ENCODE results near the gene SLC24A3.

Gene SLC24A3

DNA sequence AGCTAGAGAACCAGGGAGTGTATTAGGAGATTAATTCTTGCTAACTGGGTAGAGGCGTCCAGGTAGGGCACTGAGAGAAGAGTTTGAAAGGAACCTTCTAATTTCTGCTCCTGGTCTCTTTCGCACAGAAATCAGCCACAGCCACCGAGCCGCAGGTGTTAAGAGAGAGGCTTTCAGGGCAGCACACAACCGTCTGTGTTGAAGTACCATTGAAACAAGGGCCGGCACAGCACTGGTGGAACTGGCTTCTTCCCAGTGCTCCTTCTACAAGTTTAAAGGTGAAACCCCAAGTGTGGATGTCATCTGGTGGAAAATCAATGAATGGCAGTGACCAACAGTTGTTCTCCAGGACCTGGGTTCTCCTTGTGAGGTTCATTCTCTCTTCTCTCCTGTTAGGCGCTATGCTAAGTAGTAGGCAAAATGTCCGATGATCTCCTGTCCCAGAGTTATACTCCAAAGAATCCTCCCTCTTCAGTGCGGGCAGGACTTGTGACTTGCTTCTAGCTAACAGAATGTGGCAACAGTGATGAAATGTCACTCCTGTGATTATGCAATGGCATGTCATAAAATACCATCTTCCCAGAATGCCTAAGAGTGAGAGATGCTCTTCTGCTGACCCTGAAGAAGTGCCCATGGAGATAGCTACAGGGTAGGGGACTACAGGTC, 530.7 kb downstream of the SLC24A3 start:
- Histone ChIP-seq H2BK15ac (replicated peaks; ENCODE audit: low read depth) (no peak overlapping the region), H3K4me3 (ENCODE audit: low read length) (no peak overlapping the region), H4K5ac (ENCODE audit: low read length) (no peak overlapping the region), H3K79me1 (ENCODE audit: low read length) (no peaks in the 10 kb centered on the region), H3K9ac (ENCODE audit: low read length) (no peak overlapping the region), H3K18ac (ENCODE audit: low read length) (no peak overlapping the region), H3K79me2 (ENCODE audit: control insufficient read depth, insufficient read depth, low read length) (no peaks in the 10 kb centered on the region), H3K27ac (ENCODE audit: low read depth, low read length) (no peak overlapping the region), H3K4me2 (ENCODE audit: low read length) (no peak overlapping the region), H4K8ac (ENCODE audit: low read depth, low read length) (no peak overlapping the region), H3K4ac (ENCODE audit: low read depth, low read length) (no peak overlapping the region), H3K36me3 (ENCODE audit: control insufficient read depth, insufficient read depth, low read length) (no peaks in the 10 kb centered on the region), H2BK5ac (ENCODE audit: low read length) (no peak overlapping the region), H3K4me1 (ENCODE audit: control insufficient read depth, low read depth, low read length) (peaks cover 3% of the 10 kb centered on the region), H2BK120ac (ENCODE audit: low read depth, low read length) (no peak overlapping the region), H3K56ac (ENCODE audit: low read length) (no peak overlapping the region), H3K27me3 (ENCODE audit: insufficient read depth, low read length, poor library complexity) (no peaks in the 10 kb centered on the region), H3K23ac (ENCODE audit: low read length) (no peak overlapping the region), H2AK5ac (ENCODE audit: low read length) (no peak overlapping the region)
- no CpG with 5 or more reads among the region's 9 CpGs for WGBS (ENCODE audit: extremely low coverage, insufficient coverage, low lambda C conversion rate)
- DNase-seq, result peak; percentile 14

DNA sequence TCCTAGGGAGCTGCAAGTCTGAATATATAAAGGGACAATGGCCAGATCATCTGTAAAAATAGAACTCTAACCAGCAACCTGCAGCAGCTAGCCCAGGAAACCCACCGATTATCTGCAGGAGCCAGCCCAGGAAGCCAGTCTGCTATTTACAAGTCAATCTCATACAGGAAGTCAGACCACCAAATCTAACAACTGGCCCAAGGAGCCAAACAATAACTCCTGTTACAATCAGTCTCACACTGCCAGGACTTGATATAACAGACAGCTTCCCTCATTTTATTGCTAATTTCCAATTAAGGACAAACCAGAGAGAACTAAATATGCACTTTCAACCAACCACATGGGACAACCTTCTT, 531.2 kb downstream of the SLC24A3 start:
- H3K27ac ChIP-seq (ENCODE audit: low read depth, low read length), result no peak overlapping the region
- H3K4ac ChIP-seq (ENCODE audit: low read depth, low read length), result no peak overlapping the region
- H3K56ac ChIP-seq (ENCODE audit: low read length), result no peak overlapping the region
- no peak overlapping the region for H3K23ac ChIP-seq (ENCODE audit: low read length)
- no peak overlapping the region for H3K9ac ChIP-seq (ENCODE audit: low read length)
- H3K36me3 ChIP-seq (ENCODE audit: control insufficient read depth, insufficient read depth, low read length), result no peaks in the 10 kb centered on the region
- no peak for DNase-seq
- H2AK5ac ChIP-seq (ENCODE audit: low read length), result no peak overlapping the region
- no peak overlapping the region for H3K4me2 ChIP-seq (ENCODE audit: low read length)
- no peak overlapping the region for H2BK5ac ChIP-seq (ENCODE audit: low read length)
- H3K79me2 ChIP-seq (ENCODE audit: control insufficient read depth, insufficient read depth, low read length), result no peaks in the 10 kb centered on the region
- H3K27me3 ChIP-seq (ENCODE audit: insufficient read depth, low read length, poor library complexity), result no peaks in the 10 kb centered on the region
- no peak overlapping the region for H2BK120ac ChIP-seq (ENCODE audit: low read depth, low read length)
- H3K79me1 ChIP-seq (ENCODE audit: low read length), result no peaks in the 10 kb centered on the region
- H3K4me3 ChIP-seq (ENCODE audit: low read length), result no peak overlapping the region
- no CpG with 5 or more reads among the region's 1 CpG for WGBS (ENCODE audit: extremely low coverage, insufficient coverage, low lambda C conversion rate)
- H4K8ac ChIP-seq (ENCODE audit: low read depth, low read length), result no peak overlapping the region
- H2BK15ac ChIP-seq (replicated peaks; ENCODE audit: low read depth), result no peak overlapping the region
- H3K18ac ChIP-seq (ENCODE audit: low read length), result no peak overlapping the region
- no peak overlapping the region for H4K5ac ChIP-seq (ENCODE audit: low read length)
- peaks cover 3% of the 10 kb centered on the region for H3K4me1 ChIP-seq (ENCODE audit: control insufficient read depth, low read depth, low read length)

DNA sequence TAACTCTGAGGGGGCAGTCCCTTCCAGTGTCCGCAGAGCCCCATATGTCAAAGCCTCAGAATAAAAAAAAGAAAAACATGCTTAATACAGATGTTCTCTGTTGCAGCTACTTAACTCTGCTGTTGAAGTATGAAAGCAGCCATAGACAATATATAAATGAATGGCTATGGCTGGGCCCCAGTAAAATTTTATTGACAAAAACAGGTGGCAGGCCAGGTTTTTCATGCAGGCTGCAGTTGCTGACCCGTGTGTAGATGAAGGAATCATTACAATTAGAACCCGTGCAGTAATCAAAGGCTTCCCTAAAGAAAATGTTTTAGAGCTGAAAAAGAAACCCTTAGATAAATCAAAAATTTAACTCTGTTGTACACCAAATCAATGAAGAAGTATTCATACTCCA, 532.7 kb downstream of the SLC24A3 start:
- Histone ChIP-seq H3K27ac (ENCODE audit: low read depth, low read length) (no peak overlapping the region), H3K4me3 (ENCODE audit: low read length) (no peak overlapping the region), H2BK120ac (ENCODE audit: low read depth, low read length) (no peak overlapping the region), H2BK5ac (ENCODE audit: low read length) (no peak overlapping the region), H3K79me1 (ENCODE audit: low read length) (no peaks in the 10 kb centered on the region), H2BK15ac (replicated peaks; ENCODE audit: low read depth) (no peak overlapping the region), H3K4me2 (ENCODE audit: low read length) (no peak overlapping the region), H2AK5ac (ENCODE audit: low read length) (no peak overlapping the region), H3K9ac (ENCODE audit: low read length) (no peak overlapping the region), H4K5ac (ENCODE audit: low read length) (no peak overlapping the region), H3K18ac (ENCODE audit: low read length) (no peak overlapping the region), H3K4me1 (ENCODE audit: control insufficient read depth, low read depth, low read length) (peaks cover 3% of the 10 kb centered on the region), H3K56ac (ENCODE audit: low read length) (no peak overlapping the region), H3K27me3 (ENCODE audit: insufficient read depth, low read length, poor library complexity) (no peaks in the 10 kb centered on the region), H3K4ac (ENCODE audit: low read depth, low read length) (no peak overlapping the region), H4K8ac (ENCODE audit: low read depth, low read length) (no peak overlapping the region), H3K36me3 (ENCODE audit: control insufficient read depth, insufficient read depth, low read length) (no peaks in the 10 kb centered on the region), H3K79me2 (ENCODE audit: control insufficient read depth, insufficient read depth, low read length) (no peaks in the 10 kb centered on the region), H3K23ac (ENCODE audit: low read length) (no peak overlapping the region)
- WGBS (ENCODE audit: extremely low coverage, insufficient coverage, low lambda C conversion rate), result no CpG with 5 or more reads among the region's 3 CpGs
- no peak for DNase-seq

DNA sequence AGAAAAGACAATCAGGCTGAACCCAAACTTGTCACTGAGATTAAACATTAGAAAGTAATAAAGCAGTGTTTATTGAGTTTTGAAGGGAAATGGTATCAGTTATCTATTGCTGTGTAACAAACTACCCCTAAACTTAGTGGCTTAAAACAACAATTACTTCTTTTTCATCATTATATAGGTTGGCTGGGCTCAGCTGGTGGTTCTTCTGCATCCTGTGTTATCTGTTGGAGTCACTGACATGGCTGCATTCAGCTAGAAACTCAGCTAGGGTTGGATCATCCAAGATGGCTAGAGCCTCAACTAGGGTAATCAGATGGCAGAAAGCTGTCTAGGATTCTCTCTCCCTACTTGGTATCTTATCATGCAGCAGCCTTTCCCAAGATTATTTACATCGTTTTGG, 533.1 kb downstream of the SLC24A3 start:
- Histone ChIP-seq H3K4me2 (ENCODE audit: low read length) (no peak overlapping the region), H4K8ac (ENCODE audit: low read depth, low read length) (no peak overlapping the region), H3K9ac (ENCODE audit: low read length) (no peak overlapping the region), H2AK5ac (ENCODE audit: low read length) (no peak overlapping the region), H4K5ac (ENCODE audit: low read length) (no peak overlapping the region), H3K27me3 (ENCODE audit: insufficient read depth, low read length, poor library complexity) (no peaks in the 10 kb centered on the region), H3K23ac (ENCODE audit: low read length) (no peak overlapping the region), H3K79me2 (ENCODE audit: control insufficient read depth, insufficient read depth, low read length) (no peaks in the 10 kb centered on the region), H3K4me3 (ENCODE audit: low read length) (no peak overlapping the region), H3K56ac (ENCODE audit: low read length) (no peak overlapping the region), H3K18ac (ENCODE audit: low read length) (no peak overlapping the region), H3K36me3 (ENCODE audit: control insufficient read depth, insufficient read depth, low read length) (no peaks in the 10 kb centered on the region), H3K4ac (ENCODE audit: low read depth, low read length) (no peak overlapping the region), H2BK5ac (ENCODE audit: low read length) (no peak overlapping the region), H2BK120ac (ENCODE audit: low read depth, low read length) (no peak overlapping the region), H3K79me1 (ENCODE audit: low read length) (no peaks in the 10 kb centered on the region), H2BK15ac (replicated peaks; ENCODE audit: low read depth) (no peak overlapping the region), H3K27ac (ENCODE audit: low read depth, low read length) (no peak overlapping the region), H3K4me1 (ENCODE audit: control insufficient read depth, low read depth, low read length) (peaks cover 3% of the 10 kb centered on the region)
- WGBS (ENCODE audit: extremely low coverage, insufficient coverage, low lambda C conversion rate), result no CpG with 5 or more reads among the region's 1 CpG
- no peak for DNase-seq

DNA sequence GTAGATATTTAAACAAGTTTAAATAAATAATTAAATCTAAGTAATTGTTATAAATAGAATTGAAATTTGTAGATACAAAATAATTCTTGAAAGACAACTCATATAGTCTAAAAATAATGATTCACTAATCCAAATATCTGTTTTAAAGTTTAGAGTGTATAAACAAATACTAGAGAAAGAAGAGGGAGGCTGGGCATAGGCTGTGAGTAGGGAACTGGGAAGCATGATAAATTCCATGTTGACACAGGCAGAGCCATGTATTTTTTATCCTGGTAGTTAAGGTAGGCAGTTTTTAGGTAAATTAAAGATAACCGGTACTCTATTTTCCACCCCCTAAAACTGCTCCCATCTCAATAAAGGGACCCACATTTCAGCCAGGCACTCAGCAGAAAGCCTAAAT, 534.0 kb downstream of the SLC24A3 start:
- H3K27me3 ChIP-seq (ENCODE audit: insufficient read depth, low read length, poor library complexity), result no peaks in the 10 kb centered on the region
- DNase-seq, result no peak
- peaks cover 3% of the 10 kb centered on the region for H3K4me1 ChIP-seq (ENCODE audit: control insufficient read depth, low read depth, low read length)
- no CpG with 5 or more reads among the region's 1 CpG for WGBS (ENCODE audit: extremely low coverage, insufficient coverage, low lambda C conversion rate)
- H3K79me1 ChIP-seq (ENCODE audit: low read length), result no peaks in the 10 kb centered on the region
- no peak overlapping the region for H2BK5ac ChIP-seq (ENCODE audit: low read length)
- H3K4me2 ChIP-seq (ENCODE audit: low read length), result no peak overlapping the region
- H3K4ac ChIP-seq (ENCODE audit: low read depth, low read length), result no peak overlapping the region
- no peak overlapping the region for H3K56ac ChIP-seq (ENCODE audit: low read length)
- no peak overlapping the region for H4K5ac ChIP-seq (ENCODE audit: low read length)
- no peak overlapping the region for H2AK5ac ChIP-seq (ENCODE audit: low read length)
- no peaks in the 10 kb centered on the region for H3K36me3 ChIP-seq (ENCODE audit: control insufficient read depth, insufficient read depth, low read length)
- no peak overlapping the region for H4K8ac ChIP-seq (ENCODE audit: low read depth, low read length)
- H3K18ac ChIP-seq (ENCODE audit: low read length), result no peak overlapping the region
- H3K4me3 ChIP-seq (ENCODE audit: low read length), result no peak overlapping the region
- H2BK120ac ChIP-seq (ENCODE audit: low read depth, low read length), result no peak overlapping the region
- no peak overlapping the region for H3K27ac ChIP-seq (ENCODE audit: low read depth, low read length)
- no peak overlapping the region for H3K23ac ChIP-seq (ENCODE audit: low read length)
- no peaks in the 10 kb centered on the region for H3K79me2 ChIP-seq (ENCODE audit: control insufficient read depth, insufficient read depth, low read length)
- no peak overlapping the region for H3K9ac ChIP-seq (ENCODE audit: low read length)
- no peak overlapping the region for H2BK15ac ChIP-seq (replicated peaks; ENCODE audit: low read depth)

DNA sequence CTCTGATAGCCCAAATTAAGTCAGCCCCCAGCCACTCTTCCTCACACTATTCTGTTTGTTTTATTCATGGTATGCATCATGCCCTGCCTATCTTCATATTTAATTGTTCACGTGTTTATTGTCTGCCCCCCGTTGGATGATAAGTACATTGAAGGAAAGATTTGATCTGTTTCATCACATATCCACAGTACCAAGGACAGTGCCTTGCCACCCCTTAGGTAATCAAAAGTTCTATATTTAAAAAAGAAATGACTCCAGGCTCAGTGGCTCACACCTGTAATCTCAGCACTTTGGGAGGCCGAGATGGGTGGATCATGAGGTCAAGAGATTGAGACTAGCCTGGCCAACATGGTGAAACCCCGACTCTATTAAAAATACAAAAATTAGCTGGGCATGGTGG, 535.5 kb downstream of the SLC24A3 start:
- DNase-seq, result no peak
- Histone ChIP-seq H2BK15ac (replicated peaks; ENCODE audit: low read depth) (no peak overlapping the region), H3K36me3 (ENCODE audit: control insufficient read depth, insufficient read depth, low read length) (no peaks in the 10 kb centered on the region), H2AK5ac (ENCODE audit: low read length) (no peak overlapping the region), H3K56ac (ENCODE audit: low read length) (no peak overlapping the region), H3K4ac (ENCODE audit: low read depth, low read length) (no peak overlapping the region), H3K23ac (ENCODE audit: low read length) (no peak overlapping the region), H3K18ac (ENCODE audit: low read length) (no peak overlapping the region), H3K4me1 (ENCODE audit: control insufficient read depth, low read depth, low read length) (peaks cover 3% of the 10 kb centered on the region), H3K4me2 (ENCODE audit: low read length) (no peak overlapping the region), H3K4me3 (ENCODE audit: low read length) (no peak overlapping the region), H4K5ac (ENCODE audit: low read length) (no peak overlapping the region), H3K79me2 (ENCODE audit: control insufficient read depth, insufficient read depth, low read length) (no peaks in the 10 kb centered on the region), H3K27me3 (ENCODE audit: insufficient read depth, low read length, poor library complexity) (no peaks in the 10 kb centered on the region), H3K79me1 (ENCODE audit: low read length) (no peaks in the 10 kb centered on the region), H2BK120ac (ENCODE audit: low read depth, low read length) (no peak overlapping the region), H3K27ac (ENCODE audit: low read depth, low read length) (no peak overlapping the region), H2BK5ac (ENCODE audit: low read length) (no peak overlapping the region), H3K9ac (ENCODE audit: low read length) (no peak overlapping the region), H4K8ac (ENCODE audit: low read depth, low read length) (no peak overlapping the region)
- no CpG with 5 or more reads among the region's 4 CpGs for WGBS (ENCODE audit: extremely low coverage, insufficient coverage, low lambda C conversion rate)

All from mesendoderm (in vitro differentiated cells).